C4-2B (cell line): Measurements from ENCODE around the gene COTL1.

ENCODE experiments used
- ZFX ChIP-seq: fragments of 450-650 bp; IDR thresholded peaks from 2 replicates; pipeline ENCODE4 v1.6.1; 2017
- TF ChIP-seq, protein P1 (sequence below): fragments of 450-650 bp; conservative IDR thresholded peaks from 2 replicates; pipeline ENCODE4 v1.5.1; 2017; ENCODE audit warnings: mild to moderate bottlenecking

DNA sequence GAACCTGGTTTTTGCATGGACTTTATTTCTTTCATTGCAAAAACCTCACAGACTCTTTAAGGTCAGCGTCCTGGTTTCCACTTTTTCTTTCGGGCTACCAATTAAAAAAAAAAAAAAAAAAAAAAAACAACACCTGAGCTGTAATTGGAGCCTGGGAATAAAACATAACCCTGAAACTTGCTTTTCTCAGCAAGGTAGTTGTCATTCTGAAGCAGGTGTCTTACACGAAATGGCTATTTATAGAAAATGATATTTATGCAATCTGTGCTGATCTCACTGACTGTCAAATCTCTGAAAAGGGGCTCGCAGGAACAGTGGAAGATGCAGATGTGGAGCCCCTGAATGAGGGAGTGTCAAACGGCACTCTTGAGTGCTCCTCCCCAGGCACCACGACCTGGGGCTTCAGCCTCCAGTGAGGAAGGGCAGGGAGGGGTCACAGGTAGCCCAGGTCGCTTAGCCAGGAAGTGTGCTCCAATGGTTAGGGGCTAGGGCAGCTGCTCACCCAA lies 10.4 kb upstream of the COTL1 start:
- TF ChIP-seq, protein P1, sequence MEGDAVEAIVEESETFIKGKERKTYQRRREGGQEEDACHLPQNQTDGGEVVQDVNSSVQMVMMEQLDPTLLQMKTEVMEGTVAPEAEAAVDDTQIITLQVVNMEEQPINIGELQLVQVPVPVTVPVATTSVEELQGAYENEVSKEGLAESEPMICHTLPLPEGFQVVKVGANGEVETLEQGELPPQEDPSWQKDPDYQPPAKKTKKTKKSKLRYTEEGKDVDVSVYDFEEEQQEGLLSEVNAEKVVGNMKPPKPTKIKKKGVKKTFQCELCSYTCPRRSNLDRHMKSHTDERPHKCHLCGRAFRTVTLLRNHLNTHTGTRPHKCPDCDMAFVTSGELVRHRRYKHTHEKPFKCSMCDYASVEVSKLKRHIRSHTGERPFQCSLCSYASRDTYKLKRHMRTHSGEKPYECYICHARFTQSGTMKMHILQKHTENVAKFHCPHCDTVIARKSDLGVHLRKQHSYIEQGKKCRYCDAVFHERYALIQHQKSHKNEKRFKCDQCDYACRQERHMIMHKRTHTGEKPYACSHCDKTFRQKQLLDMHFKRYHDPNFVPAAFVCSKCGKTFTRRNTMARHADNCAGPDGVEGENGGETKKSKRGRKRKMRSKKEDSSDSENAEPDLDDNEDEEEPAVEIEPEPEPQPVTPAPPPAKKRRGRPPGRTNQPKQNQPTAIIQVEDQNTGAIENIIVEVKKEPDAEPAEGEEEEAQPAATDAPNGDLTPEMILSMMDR: no peak
- no peak for TF ChIP-seq ZFX
